Neural cell (in vitro differentiated cells): Measurements from ENCODE around the gene SLC4A5. TPM values are rescaled to one million over a fixed set of nuclear protein-coding genes. Genes with fewer than 3 reads are reported as not detected.

Experiments used
- H2AFZ ChIP-seq: fragments of 200-600, 300-800 bp; sonication (generic), shearing (Covaris generic); 2 replicates; pipeline ENCODE4 v1.6.0; 2014; ENCODE audit warnings: low read depth, mild to moderate bottlenecking, antibody characterized with exemption, low read length, moderate library complexity
- H3F3A ChIP-seq: fragments of 200-600 bp; shearing (Covaris generic); 2 replicates; pipeline ENCODE4 v1.6.1; 2016; ENCODE audit warnings: mild to moderate bottlenecking, moderate library complexity, mixed read lengths, antibody characterized with exemption, low read length; ENCODE audit not compliant: insufficient read depth, poor library complexity, severe bottlenecking
- H3K27ac ChIP-seq: fragments of 200-600, 300-800 bp; sonication (generic), shearing (Covaris generic); 2 replicates; pipeline ENCODE4 v1.5.1; 2014; ENCODE audit warnings: mild to moderate bottlenecking, low read length, moderate library complexity
- H3K27me3 ChIP-seq: fragments of 300-800, 200-600 bp; sonication (generic), shearing (Covaris generic); 2 replicates; pipeline ENCODE4 v1.6.0; 2014; ENCODE audit warnings: mild to moderate bottlenecking, low read depth, low read length, moderate library complexity; ENCODE audit not compliant: insufficient read depth
- H3K36me3 ChIP-seq: fragments of 300-800, 200-600 bp; sonication (generic), shearing (Covaris generic); 2 replicates; pipeline ENCODE4 v1.5.1; 2014; ENCODE audit warnings: mild to moderate bottlenecking, antibody characterized with exemption, low read length, moderate library complexity; ENCODE audit not compliant: insufficient read depth
- H3K4me2 ChIP-seq: fragments of 300-800, 200-600 bp; sonication (generic), shearing (Covaris generic); 2 replicates; pipeline ENCODE4 v1.6.0; 2014; ENCODE audit warnings: mild to moderate bottlenecking, low read length
- H3K4me3 ChIP-seq: fragments of 300-800, 200-600 bp; sonication (generic), shearing (Covaris generic); 2 replicates; pipeline ENCODE4 v1.5.1; 2014; ENCODE audit warnings: mild to moderate bottlenecking, low read length, moderate library complexity
- H3K79me2 ChIP-seq: fragments of 200-600 bp; shearing (Covaris generic); replicated peaks from 2 replicates; pipeline ENCODE4 v1.6.0; 2014; ENCODE audit warnings: mild to moderate bottlenecking, low read length, moderate library complexity; ENCODE audit not compliant: insufficient read depth
- H3K9ac ChIP-seq: fragments of 300-800, 200-600 bp; sonication (generic), shearing (Covaris generic); 2 replicates; pipeline ENCODE4 v1.6.1; 2016; ENCODE audit warnings: mild to moderate bottlenecking, low read length, mixed read lengths
- H3K9me2 ChIP-seq: fragments of 200-600 bp; shearing (Covaris generic); 2 replicates; pipeline ENCODE4 v1.6.1; 2016; ENCODE audit warnings: mild to moderate bottlenecking, low read length, mixed read lengths; ENCODE audit not compliant: insufficient read depth
- H3K9me3 ChIP-seq: fragments of 200-600, 300-800 bp; sonication (generic), shearing (Covaris generic); 2 replicates; pipeline ENCODE4 v1.6.1; 2016; ENCODE audit warnings: mild to moderate bottlenecking, mixed run types, low read length, moderate library complexity, mixed read lengths
- H4K20me1 ChIP-seq: fragments of 200-600 bp; shearing (Covaris generic); 2 replicates; pipeline ENCODE4 v1.6.1; 2016; ENCODE audit warnings: mild to moderate bottlenecking, mixed run types; ENCODE audit not compliant: insufficient read depth
- CTCF ChIP-seq: fragments of 450-650 bp; IDR thresholded peaks from 2 replicates; pipeline ENCODE4 v1.5.1; 2014; ENCODE audit warnings: antibody characterized with exemption, mild to moderate bottlenecking, moderate library complexity; ENCODE audit not compliant: poor library complexity, severe bottlenecking
- EP300 ChIP-seq: fragments of 450-650 bp; conservative IDR thresholded peaks from 2 replicates; pipeline ENCODE4 v1.6.1; 2014; ENCODE audit warnings: antibody characterized with exemption, mild to moderate bottlenecking, moderate library complexity; ENCODE audit not compliant: poor library complexity, severe bottlenecking
- EZH2 ChIP-seq: fragments of 200-600, 300-800 bp; shearing (Covaris generic), sonication (generic); IDR thresholded peaks from 2 replicates; pipeline ENCODE4 v1.6.1; 2014; ENCODE audit warnings: antibody characterized with exemption, low read length, borderline replicate concordance, mild to moderate bottlenecking; ENCODE audit not compliant: insufficient read depth, poor library complexity, severe bottlenecking
- MXI1 ChIP-seq: fragments of 450-650 bp; conservative IDR thresholded peaks from 2 replicates; pipeline ENCODE4 v1.6.1; 2014; ENCODE audit warnings: antibody characterized with exemption, mild to moderate bottlenecking; ENCODE audit not compliant: poor library complexity, severe bottlenecking
- POLR2AphosphoS5 ChIP-seq: IDR thresholded peaks from 2 replicates; pipeline ENCODE4 v1.6.1; 2012
- RAD21 ChIP-seq: fragments of 450-650 bp; conservative IDR thresholded peaks from 2 replicates; pipeline ENCODE4 v1.6.1; 2014; ENCODE audit warnings: antibody characterized with exemption, mild to moderate bottlenecking, moderate library complexity
- REST ChIP-seq: IDR thresholded peaks from 2 replicates; pipeline ENCODE4 v1.6.1; 2012; ENCODE audit warnings: borderline replicate concordance
- SMC3 ChIP-seq: fragments of 450-650 bp; conservative IDR thresholded peaks from 2 replicates; pipeline ENCODE4 v1.6.1; 2014; ENCODE audit warnings: antibody characterized with exemption, mild to moderate bottlenecking, moderate library complexity; ENCODE audit not compliant: poor library complexity
- TAF1 ChIP-seq: IDR thresholded peaks from 2 replicates; pipeline ENCODE4 v1.6.1; 2012; ENCODE audit warnings: low read depth
- polyA minus RNA-seq: library from RNA; depleted of rRNA, polyadenylated mRNA; stranded (reverse); fragments of >200 nt; gene quantifications from 2 replicates; pipeline ENCODE4 v1.2.3, GENCODE V29; 2014
- polyA plus RNA-seq: library from polyadenylated mRNA; depleted of rRNA; stranded (reverse); fragments of >200 nt; gene quantifications from 2 replicates; pipeline ENCODE4 v1.2.3, GENCODE V29; 2014

Gene SLC4A5
- polyA plus RNA-seq = 3.2 and 3.9 TPM in 2 replicates
- 9.0 and 9.7 TPM in 2 replicates for polyA minus RNA-seq

- Histone ChIP-seq H3K4me3 (no peak within 1 kb of the TSS), H3K9me2 (no peaks in the 10 kb centered on the region), H3K4me2 (no peak within 1 kb of the TSS), H3K36me3 (no peaks in the 10 kb centered on the region), H3K27me3 (no peaks in the 10 kb centered on the region), H3F3A (no peaks in the 10 kb centered on the region), H3K9ac (no peak within 1 kb of the TSS), H2AFZ (no peak within 1 kb of the TSS), H4K20me1 (no peaks in the 10 kb centered on the region), H3K79me2 (no peaks in the 10 kb centered on the region), H3K27ac (no peak within 1 kb of the TSS), H3K9me3 (no peaks in the 10 kb centered on the region)
- TF ChIP-seq MXI1 (no peak), CTCF (no peak), EP300 (no peak), EZH2 (no peak), REST (no peak), RAD21 (no peak), SMC3 (no peak), TAF1 (no peak), POLR2AphosphoS5 (no peak)
Measured at GRCh38 chr2:74343316-74343715, at the start of gene SLC4A5. SLC4A5 (minus strand) TSS chr2:74343416; CDS start chr2:74315023, 28,393 bp downstream.

- Histone ChIP-seq H3K27ac (no peak overlapping the region), H3K4me3 (peak overlapping the region; percentile 84), H3K36me3 (no peaks in the 10 kb centered on the region), H3K9ac (peak overlapping the region; percentile 78), H3K9me2 (no peaks in the 10 kb centered on the region), H2AFZ (no peak overlapping the region), H3K79me2 (peaks cover 41% of the 10 kb centered on the region), H3F3A (no peaks in the 10 kb centered on the region), H3K27me3 (no peaks in the 10 kb centered on the region), H4K20me1 (no peaks in the 10 kb centered on the region), H3K9me3 (no peaks in the 10 kb centered on the region), H3K4me2 (peak overlapping the region; percentile 11)
- TF ChIP-seq SMC3 (no peak), POLR2AphosphoS5 (no peak), TAF1 (no peak), RAD21 (no peak), CTCF (no peak), MXI1 (no peak), EP300 (no peak), EZH2 (no peak), REST (no peak)
Measured at GRCh38 chr2:74392449-74392743, 49.2 kb upstream of the SLC4A5 start.
